Measurements from ENCODE around the gene EN1.
A peak's percentile ranks its signal among the peaks of the same experiment; 100 is the strongest.

The EN1 gene

DNA sequence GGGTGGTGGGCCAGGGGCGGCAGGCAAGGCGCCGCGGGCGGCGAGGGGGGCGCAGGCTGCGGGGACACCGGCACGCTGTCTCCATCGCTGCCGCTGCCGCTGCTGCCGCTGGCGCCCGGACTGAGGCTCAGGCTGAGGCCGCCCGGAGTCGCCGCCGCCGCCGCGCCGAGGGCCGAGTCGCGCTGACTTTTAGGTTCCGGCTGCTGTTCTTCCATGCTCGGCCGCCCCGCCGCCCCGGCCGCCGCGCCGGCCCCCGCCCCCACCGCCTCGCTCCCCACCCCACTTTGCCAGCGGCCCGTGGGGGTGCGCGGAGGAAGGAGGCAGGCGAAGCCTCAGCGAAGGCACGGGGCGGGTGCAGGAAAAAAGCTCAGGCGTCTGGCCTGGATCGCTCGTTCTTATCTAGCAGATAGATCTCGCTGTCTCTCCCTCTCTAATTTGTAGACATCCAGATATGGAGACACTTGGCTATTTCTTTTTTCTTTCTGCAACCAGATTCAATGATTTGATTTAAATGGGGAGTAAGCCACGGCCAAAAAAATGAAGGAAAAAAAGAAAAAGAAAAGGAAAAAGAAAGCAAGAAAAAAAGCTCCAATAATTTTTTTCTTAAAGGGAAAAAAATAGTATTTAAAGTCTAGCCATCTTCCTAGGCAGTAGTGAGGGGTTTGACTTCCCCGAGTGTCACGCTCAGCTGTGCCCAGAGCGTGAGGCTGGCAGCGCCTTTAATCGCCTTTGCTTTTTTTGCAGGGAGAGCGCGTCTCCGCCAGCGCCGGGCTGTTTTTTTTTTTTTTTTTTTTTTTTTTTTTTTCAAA lies at the start of gene EN1:
Gene EN1 (minus strand): TSS at position 696 of the 809 bp plus-strand sequence. CDS start 481 bp downstream, at position 215.
- Histone ChIP-seq H3K9me3 (no peaks in the 10 kb centered on the region), H3K4me1 (peaks cover 0 to 57% (median 42%) of the 10 kb centered on the region in 4 donors), H3K27me3 (peaks cover 0 to 100% of the 10 kb centered on the region in 2 donors), H3K4me3 (peak within 1 kb of the TSS; percentile 39 to 50), H3K36me3 (no peaks in the 10 kb centered on the region), H3K27ac (no peak within 1 kb of the TSS)
- DNase-seq: no peak
- intact Hi-C loops (cut with DNase I; ENCODE audit: low total_unique reads): no loop called here
- no peak for TF ChIP-seq CTCF (IDR thresholded peaks at IDR 0.05)

- intact Hi-C loops (cut with DNase I; ENCODE audit: low total_unique reads): no loop called here
- peaks cover 0 to 8% (median 0%) of the 10 kb centered on the region in 3 donors for H3K9me3 ChIP-seq
- no peak overlapping the region for H3K4me3 ChIP-seq
- H3K4me1 ChIP-seq: no peaks in the 10 kb centered on the region
- no peak for TF ChIP-seq CTCF (IDR thresholded peaks at IDR 0.05)
- no peak for DNase-seq
- H3K36me3 ChIP-seq: no peaks in the 10 kb centered on the region
- H3K27me3 ChIP-seq: no peaks in the 10 kb centered on the region
- no peak overlapping the region for H3K27ac ChIP-seq
These were observed 45.7 kb upstream of the EN1 start for GRCh38 chr2:118893100-118893499.

GRCh38 chr2:118889995-118890394 lies 42.5 kb upstream of the EN1 start:
- Histone ChIP-seq H3K27me3 (peaks cover 0 to 3% of the 10 kb centered on the region in 2 donors), H3K4me1 (no peaks in the 10 kb centered on the region), H3K9me3 (peaks cover 0 to 8% (median 0%) of the 10 kb centered on the region in 3 donors), H3K4me3 (no peak overlapping the region), H3K36me3 (no peaks in the 10 kb centered on the region), H3K27ac (no peak overlapping the region)
- TF ChIP-seq CTCF (IDR thresholded peaks at IDR 0.05): no peak
- no peak for DNase-seq
- intact Hi-C loops (cut with DNase I; ENCODE audit: low total_unique reads): loop anchor here (10.0 kb wide), 1 partner anchor 405 kb away; no protein-coding TSS in a partner anchor

DNA sequence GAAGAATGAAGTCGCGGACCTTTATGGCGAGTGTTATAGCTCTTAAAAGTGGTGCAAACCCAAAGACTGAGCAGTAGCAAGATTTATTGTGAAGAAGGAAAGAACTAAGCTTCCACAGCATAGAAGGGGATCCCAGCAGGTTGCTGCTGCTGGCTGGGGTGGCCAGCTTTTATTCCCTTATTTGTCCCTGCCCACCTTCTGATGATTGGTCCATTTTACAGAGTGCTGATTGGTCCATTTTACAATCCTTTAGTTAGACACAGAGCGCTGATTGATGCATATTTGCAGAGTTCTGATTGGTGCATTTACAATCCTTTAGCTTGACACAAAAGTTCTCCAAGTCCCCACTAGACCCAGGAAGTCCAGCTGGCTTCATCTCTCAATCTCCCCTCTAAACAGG lies 36.3 kb upstream of the EN1 start:
- Histone ChIP-seq H3K9me3 (no peaks in the 10 kb centered on the region), H3K27ac (no peak overlapping the region), H3K36me3 (no peaks in the 10 kb centered on the region), H3K4me1 (peaks cover 0 to 3% (median 1%) of the 10 kb centered on the region in 4 donors), H3K4me3 (no peak overlapping the region), H3K27me3 (peaks cover 0 to 28% of the 10 kb centered on the region in 2 donors)
- DNase-seq: no peak
- intact Hi-C loops (cut with DNase I; ENCODE audit: low total_unique reads): loop anchor here (10.0 kb wide), 1 partner anchor 411 kb away; no protein-coding TSS in a partner anchor
- no peak for TF ChIP-seq CTCF (IDR thresholded peaks at IDR 0.05)

DNA sequence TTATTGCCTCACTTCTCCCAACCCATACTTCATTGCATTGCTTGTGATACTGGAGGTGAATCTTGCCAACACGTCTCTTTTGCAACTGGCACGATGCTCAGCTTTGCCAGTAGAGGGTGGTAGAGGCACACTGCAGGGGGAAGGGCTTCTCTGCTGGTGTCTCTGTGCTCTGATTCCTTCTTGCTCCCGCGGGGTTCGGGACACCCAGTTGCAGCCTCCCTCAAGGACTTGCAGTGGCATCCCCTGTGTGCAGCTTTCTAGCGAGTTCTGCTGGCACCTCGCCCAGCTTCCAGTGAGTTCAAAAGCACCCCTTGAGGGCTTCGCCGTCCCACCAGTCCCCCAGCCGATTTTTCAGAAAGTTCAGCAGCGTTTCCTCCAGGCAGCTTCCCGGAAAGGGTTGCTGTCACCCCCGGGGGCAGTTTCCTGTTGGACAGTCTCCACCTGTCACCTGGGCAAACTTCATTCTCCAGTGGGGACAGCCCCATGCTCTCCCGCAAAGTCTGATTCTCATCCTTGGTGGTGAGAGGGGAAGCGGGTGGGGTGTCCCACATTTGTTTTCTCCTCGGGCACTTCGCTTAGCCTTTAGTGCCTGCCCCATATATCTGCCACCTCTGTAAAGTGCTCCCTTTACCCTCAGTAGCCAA lies 35.4 kb upstream of the EN1 start:
- peak; percentile 60 to 69 for DNase-seq
- intact Hi-C loops (cut with DNase I; ENCODE audit: low total_unique reads): loop anchor here (10.0 kb wide), 1 partner anchor 412 kb away; no protein-coding TSS in a partner anchor
- H3K36me3 ChIP-seq: no peaks in the 10 kb centered on the region
- TF ChIP-seq CTCF (IDR thresholded peaks at IDR 0.05): peak; percentile 65 to 76
- H3K27me3 ChIP-seq: peaks cover 0 to 34% of the 10 kb centered on the region in 2 donors
- no peaks in the 10 kb centered on the region for H3K9me3 ChIP-seq
- peak overlapping the region in 1 of 2 donors; percentile 8 for H3K4me3 ChIP-seq
- no peak overlapping the region for H3K27ac ChIP-seq
- H3K4me1 ChIP-seq: peaks cover 0 to 3% (median 1%) of the 10 kb centered on the region in 4 donors
